Stimulated activated naive CD4-positive, alpha-beta T cell treated with Interleukin-2 at 50 U/mL for 16 hours (primary cell): Measurements from ENCODE around the gene ANP32A.

Experiments used
- DNase-seq: peaks from one replicate; lab custom pipeline; 2025; lab: John Stamatoyannopoulos, UW

The ANP32A gene

GRCh38 chr15:68819495-68820294 is 1.0 kb downstream of the ANP32A start:
- DNase-seq, result peak; percentile 41

DNA sequence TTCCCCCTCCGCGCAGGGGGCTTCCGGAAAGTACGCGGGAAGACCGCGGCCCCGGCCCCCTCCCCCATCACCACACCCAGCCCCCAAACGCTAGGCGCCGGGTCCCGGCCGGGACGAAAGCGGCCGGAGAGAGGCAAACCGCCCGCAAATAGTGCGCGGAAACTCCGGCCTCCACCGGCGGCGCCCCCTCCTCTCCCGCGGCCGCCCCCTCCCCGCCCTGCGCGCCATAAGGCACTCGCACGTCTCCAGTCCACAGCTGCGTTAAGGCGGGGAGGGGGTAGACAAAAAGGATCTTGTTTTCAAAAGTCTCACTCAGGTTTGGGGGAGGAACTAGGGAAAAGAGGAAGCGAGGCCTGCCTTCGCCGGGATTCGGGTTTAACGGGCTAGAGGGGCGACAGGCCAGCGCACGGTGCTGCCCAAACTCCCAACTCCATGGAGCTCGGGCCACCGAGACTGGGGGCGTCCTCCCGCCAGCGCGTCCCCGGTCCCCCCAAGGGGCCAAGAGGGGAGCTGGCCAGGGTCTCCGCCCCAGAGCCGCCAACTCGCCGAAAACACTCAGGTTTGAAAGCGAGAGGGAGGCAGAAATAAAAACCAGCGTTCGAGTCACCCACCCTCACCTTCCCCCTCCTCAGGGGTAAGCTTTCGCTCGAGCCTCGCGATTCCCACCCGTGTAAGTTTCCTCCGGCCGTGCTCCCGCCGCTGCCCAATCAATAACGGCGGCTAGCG is 1.8 kb downstream of the ANP32A start:
- DNase-seq, result peak; percentile 46

DNA sequence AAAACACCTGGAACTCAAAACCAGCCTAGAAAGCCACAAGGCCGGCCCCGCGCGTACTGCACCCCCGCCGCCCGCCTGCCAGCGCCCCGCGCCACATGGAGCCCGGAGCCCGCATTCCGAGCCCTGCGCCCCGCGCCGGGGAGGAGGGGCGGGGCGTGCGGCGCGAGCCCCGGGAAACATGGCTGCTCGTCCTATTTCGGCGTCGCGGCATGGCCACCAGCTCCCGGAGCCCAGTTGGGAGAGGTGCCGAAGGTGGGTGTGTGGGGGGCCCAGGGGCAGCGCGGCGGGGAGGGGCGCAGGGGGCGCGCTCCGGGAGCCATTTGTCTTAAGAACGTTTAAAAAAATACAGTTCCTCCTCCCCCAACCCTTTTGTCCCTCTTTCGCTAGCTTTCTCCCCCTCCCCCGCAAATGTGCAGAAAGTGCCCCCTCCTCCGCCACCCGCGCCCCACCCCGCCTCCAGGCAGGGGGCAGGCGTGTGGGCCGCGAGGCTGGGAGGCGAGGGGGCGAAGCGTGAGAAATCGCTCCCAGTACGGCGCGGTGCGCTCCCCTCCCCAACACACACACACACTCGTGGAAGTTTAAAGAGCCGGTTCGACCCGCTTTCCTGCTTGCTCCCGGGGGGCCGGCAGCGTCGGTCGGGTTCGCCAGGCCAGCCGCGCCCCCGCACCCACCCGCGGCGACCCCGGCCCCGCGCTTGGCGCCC is 2.5 kb downstream of the ANP32A start:
- DNase-seq, result peak; percentile 63

DNA sequence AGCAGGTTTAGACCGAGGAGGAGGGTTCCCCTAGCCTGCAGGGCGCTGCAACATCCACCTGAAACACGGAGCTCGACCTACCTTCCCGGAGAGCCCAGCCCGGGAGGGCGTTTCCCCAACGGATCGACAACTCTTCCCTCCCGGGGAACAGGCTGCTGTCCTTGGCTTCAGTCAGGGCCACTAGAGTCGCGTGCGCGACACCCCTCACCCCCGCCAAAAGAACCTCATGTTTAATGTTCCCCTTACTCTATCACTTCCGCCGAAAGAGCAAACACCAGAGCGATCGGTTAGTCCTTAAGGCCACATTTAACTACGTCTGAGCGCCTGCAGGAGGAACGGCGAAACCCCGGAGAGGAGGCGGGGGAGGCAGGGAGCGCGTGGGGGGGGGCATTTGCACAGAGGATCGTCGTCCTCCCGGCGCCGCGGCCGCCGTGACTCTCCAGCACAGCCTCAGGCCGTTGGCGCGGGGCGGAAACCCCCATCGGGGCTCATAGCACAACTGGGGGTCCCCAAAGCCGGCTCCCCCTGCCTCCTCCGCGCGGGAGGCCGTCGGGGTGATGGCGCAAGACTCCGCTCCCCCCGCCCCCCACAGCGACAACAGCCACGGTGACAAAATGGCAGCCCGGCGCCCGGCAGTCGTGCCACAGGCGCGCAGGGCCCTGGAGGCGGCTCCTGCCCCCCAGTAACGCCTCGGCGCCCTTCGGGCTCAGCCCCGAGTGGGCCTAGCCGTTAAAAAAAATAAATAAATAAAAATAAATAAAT is 3.2 kb downstream of the ANP32A start:
- peak; percentile 81 for DNase-seq

- DNase-seq, result no peak
These were observed 3.8 kb downstream of the ANP32A start for GRCh38 chr15:68816795-68817303.

DNA sequence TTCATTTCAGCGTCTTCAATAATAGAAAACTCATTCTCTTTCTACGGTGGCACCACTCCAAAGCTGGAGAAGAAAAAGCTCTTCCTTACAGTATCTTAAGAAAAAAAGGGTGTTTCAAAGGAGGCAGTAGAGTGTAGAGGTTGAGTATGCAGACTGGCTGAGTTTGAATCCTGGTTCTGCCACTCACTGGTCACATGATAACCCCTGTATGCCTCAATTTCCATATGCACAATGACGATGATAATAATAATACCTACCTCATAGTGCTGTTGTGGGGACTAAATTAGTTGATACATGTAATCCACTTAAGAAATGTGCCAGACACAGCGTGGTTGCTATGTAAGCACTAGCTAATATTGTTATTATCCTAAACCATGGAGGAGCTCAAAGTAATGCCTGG is 4.5 kb downstream of the ANP32A start:
- DNase-seq, result no peak

GRCh38 chr15:68815598-68815997 is 5.1 kb downstream of the ANP32A start:
- DNase-seq, result no peak

DNA sequence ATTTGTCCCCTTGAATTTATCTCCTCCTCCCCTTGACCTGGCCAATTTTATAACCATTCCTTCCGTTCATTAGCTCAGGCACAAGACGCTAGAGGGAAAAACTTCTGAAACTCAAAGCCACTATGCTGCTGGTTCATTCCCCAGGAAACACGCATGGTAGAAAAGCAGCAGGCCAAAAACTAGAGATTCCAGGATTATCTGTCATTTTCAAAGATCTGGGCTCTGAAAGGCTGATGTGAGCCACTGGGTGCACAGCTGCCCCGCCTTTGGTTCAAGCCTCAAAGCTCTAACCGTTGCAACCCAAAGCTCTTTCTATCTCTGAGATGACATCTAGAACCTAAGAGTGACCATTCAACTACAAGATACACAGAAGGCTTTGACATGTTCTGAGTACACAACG is 6.1 kb downstream of the ANP32A start:
- DNase-seq, result no peak

- DNase-seq, result no peak
These were observed 7.9 kb downstream of the ANP32A start for GRCh38 chr15:68812597-68813431.

DNA sequence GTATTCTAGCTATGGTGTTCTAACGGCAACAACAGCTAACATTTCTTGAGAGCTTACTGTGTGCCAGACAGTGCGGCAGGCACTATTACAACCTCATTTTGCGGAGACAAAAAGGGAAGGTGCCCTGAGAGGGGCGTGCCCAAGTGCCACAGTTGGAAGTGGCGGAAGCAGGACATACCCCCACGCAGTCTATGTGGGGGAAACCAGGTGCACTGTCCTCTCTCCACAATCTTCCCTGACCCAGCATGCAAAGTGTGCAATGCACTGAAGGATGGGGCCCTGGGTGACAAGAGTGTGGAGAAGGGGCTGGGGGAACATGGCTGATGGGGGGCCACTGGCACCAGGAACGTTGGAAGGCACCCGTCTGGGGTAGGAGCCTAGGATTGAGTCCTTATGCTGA is 8.6 kb downstream of the ANP32A start:
- DNase-seq, result no peak

DNA sequence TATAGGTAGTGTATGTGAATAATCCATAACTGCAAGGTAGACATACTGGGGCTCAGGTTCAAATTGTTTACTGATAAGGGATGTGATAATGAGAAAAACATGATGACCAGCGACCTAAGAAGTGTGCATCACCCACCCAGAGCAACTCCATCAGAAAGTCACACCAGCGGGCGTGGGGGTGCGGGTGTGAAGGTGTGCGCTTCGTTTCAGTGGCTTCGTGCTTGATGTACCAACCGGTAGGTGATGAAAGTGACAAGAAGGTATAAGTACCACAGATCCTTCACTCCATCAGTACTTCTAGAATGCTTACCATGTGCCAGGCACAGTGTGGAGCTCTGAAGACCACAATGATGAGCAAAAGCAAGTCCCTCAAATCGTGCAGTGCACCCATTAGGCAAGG is 11.2 kb downstream of the ANP32A start:
- no peak for DNase-seq

- DNase-seq, result no peak
These were observed 11.9 kb downstream of the ANP32A start for GRCh38 chr15:68808770-68809169.

DNA sequence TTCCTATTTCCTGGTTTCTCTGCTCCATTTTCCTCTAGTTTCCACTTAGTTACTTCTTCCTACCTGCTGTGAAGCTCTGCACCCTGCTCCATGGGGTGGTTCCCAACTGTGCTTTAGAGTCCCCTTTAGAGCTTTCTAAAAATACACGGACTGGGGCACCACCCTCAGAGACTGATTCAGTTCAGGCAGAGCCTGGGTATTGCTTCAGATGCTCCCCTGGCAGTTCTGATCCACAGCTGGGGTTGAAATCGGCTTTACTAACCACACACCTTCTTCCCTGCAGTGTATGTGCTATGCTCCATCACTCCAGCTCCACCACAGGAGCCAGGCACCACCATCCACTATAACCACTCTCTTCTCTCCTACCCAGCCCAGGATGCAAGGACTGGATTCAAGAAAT is 12.6 kb downstream of the ANP32A start:
- no peak for DNase-seq

GRCh38 chr15:68807249-68807648 is 13.4 kb downstream of the ANP32A start:
- no peak for DNase-seq

GRCh38 chr15:68806220-68807060 is 14.3 kb downstream of the ANP32A start:
- no peak for DNase-seq

- DNase-seq, result no peak
These were observed 18.3 kb downstream of the ANP32A start for GRCh38 chr15:68802373-68802772.

GRCh38 chr15:68801572-68802148 is 19.0 kb downstream of the ANP32A start:
- DNase-seq, result no peak

DNA sequence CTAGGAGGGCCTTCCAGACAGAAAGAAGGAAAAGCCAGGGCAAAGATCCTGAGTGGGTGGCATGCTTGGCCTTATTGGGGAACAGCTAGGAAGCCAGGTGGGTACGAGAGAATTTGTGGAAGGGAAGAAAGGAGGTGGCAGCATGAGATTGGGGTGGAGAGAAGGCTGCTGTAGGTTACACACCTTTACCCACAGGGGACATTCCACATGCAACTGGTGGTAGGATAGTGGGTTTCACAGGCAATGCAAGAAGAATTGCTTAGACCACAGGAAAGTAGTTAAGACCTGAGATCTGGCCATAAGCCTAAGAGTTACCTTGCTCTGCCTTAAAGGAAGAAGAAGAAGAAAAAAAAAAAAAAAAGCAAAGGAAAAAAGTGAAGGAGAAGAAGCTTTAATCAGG is 19.8 kb downstream of the ANP32A start:
- DNase-seq, result no peak

DNA sequence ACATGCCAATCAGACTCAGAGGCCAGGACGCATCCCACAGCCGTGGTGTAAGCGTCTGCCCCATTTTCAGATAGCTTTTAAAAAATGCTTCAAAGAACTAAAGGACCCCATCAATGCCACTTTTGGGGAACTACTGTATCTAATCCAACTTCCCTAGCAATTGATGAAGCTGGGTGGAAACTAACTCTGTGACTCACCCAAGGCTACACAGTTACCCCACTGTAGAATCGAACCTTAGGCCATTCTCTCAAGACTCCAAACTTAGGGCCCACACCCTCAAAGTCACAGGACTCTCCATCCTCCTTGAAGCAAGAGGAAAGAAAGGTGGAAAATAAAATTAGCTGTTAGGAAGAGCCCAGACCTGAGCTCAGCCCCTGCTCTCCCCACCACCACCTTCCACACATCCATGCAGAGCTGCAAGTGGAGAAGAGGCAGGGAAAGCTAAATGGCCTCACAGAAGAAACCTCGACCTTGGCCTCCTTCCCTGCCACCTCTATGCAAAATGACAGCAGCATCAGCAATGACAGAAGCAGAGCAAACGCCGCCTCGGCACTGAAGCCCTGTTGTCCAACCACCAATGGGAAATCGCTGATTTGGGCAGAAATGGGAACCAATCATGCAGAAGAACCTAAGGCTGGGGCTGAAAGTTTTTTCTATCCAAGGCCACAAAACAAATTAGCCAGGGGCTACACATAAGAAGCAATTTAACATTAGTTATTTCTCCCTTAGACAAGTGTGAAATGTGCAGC is 22.2 kb downstream of the ANP32A start:
- no peak for DNase-seq
